GM21528 (cell line): ENCODE measurements around the gene ATF5.

Experiments used
- ATAC-seq: cut with Tn5 transposase; IDR thresholded peaks from one replicate; pipeline ENCODE4 v1.9.1; 2021; ENCODE audit warnings: mild to moderate bottlenecking, moderate library complexity; ENCODE audit not compliant: unreplicated experiment, low FRiP score

The ATF5 gene

GRCh38 chr19:49894011-49894664 lies 34.9 kb upstream of the ATF5 start:
- no peak for ATAC-seq

GRCh38 chr19:49894879-49895565 lies 34.0 kb upstream of the ATF5 start:
- no peak for ATAC-seq

GRCh38 chr19:49895566-49896297 lies 33.3 kb upstream of the ATF5 start:
- no peak for ATAC-seq

GRCh38 chr19:49896863-49897621 lies 32.0 kb upstream of the ATF5 start, which contains the start of gene IL4I1:
Gene IL4I1 (minus strand): TSS chr19:49896887. CDS start chr19:49896160, 727 bp downstream.
- peak; percentile 48 for ATAC-seq

- no peak for ATAC-seq
Observed at GRCh38 chr19:49904136-49904535, 24.9 kb upstream of the ATF5 start.

GRCh38 chr19:49906879-49907564 lies 22.0 kb upstream of the ATF5 start:
- ATAC-seq, result no peak

- ATAC-seq, result no peak
Observed at GRCh38 chr19:49907745-49908446, 21.1 kb upstream of the ATF5 start.

GRCh38 chr19:49908480-49909420 lies 20.3 kb upstream of the ATF5 start:
- no peak for ATAC-seq

GRCh38 chr19:49910179-49910578 lies 18.8 kb upstream of the ATF5 start:
- ATAC-seq, result no peak

GRCh38 chr19:49911381-49912145 lies 17.4 kb upstream of the ATF5 start:
- ATAC-seq, result no peak

GRCh38 chr19:49912965-49913685 lies 15.9 kb upstream of the ATF5 start:
- no peak for ATAC-seq

GRCh38 chr19:49913720-49914119 lies 15.3 kb upstream of the ATF5 start:
- no peak for ATAC-seq

- ATAC-seq, result no peak
Observed at GRCh38 chr19:49915271-49915670, 13.7 kb upstream of the ATF5 start.

- ATAC-seq, result no peak
Observed at GRCh38 chr19:49916839-49917733, 11.9 kb upstream of the ATF5 start.

- ATAC-seq, result no peak
Observed at GRCh38 chr19:49918089-49918488, 10.9 kb upstream of the ATF5 start.
